NCI-H1092 treated with DMSO at 0.1 percent for 48 hours (cell line): ENCODE data around the gene TPO.
"Not testable (repeated sequence)": the region's sequence is repeated elsewhere in the genome, so short reads cannot be mapped to it uniquely, and the experiment has no call there.

ENCODE experiments used
- DNase-seq: peaks from one replicate; lab custom pipeline; 2025; lab: John Stamatoyannopoulos, UW

Gene TPO

DNA sequence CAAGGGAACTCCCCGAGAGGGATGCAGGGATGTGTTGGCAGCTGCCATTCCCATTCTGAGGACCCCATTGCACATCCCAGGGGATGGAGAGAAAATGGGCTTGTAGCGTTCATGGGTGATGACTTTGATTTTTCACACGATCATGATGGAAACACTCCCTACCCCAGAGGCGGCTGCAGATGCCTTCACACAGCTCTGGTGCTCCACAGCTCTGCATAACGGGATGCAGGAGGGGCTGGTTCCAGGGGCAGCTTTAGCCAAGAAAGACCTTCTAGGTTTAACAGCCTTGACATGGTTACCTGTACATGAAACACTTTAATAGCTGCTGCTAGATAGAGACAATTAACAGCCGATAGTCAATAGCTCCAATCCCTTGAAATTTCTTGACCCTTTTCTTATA, 88.7 kb downstream of the TPO start:
- no peak for DNase-seq

DNA sequence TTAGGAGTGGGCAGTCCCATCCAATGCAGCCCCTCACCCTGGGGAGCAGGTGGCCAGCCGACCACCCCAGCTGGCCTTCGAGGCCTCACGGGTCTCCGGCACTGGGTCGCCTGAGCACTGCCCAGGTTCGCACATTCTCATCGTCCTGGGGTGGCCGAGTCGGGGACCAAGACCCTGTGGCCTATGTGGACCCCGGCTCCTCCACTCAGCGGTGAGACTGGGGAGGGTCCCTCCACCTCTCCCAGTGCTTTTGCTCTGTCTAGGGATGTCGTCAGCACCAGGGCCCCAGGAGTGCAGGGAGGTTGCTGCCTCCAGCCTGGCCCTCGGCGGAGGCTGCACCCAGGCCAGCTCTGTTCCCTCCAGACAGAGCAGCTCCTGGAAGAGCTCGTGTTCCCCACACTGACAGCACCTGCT, 89.6 kb downstream of the TPO start:
- DNase-seq = no peak

- DNase-seq = no peak
Observed at GRCh38 chr2:1503471-1504310, 90.4 kb downstream of the TPO start.

- no peak for DNase-seq
Observed at GRCh38 chr2:1504311-1504750, 91.1 kb downstream of the TPO start.

GRCh38 chr2:1505031-1505441, 91.8 kb downstream of the TPO start:
- DNase-seq = no peak

DNA sequence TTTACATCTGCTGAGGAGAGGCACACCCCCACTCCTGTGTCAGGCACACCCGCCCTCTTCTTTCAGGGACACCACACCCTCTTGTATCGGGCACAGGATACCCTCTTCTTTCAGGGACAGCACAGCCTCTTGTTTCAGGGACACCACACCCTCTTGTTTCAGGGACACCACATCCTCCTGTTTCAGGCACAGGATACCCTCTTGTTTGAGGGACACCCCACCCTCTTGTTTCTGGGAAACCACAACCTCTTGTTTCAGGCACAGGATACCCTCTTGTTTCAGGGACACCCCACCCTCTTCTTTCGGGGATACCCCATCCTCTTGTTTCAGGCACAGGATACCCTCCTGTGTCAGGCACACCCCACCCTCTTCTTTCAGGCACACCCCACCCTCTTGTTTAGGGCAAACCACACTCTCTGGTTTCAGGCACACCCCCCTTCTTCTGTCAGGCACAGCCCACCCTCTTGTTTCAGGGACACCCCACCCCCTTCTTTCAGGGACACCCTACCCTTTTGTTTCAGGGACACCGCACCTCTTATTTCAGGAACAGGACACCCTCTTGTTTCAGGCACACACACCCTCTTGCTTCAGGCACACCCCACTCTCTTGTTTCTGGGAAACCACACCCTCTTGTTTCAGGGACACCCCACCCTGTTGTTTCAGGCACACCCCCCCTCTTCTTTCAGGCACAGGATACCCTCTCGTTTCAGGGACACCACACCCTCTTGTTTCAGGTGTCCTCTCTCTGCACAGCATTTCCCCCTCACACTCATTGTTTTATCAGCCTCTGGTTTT, 96.2 kb downstream of the TPO start:
- DNase-seq = no peak

DNA sequence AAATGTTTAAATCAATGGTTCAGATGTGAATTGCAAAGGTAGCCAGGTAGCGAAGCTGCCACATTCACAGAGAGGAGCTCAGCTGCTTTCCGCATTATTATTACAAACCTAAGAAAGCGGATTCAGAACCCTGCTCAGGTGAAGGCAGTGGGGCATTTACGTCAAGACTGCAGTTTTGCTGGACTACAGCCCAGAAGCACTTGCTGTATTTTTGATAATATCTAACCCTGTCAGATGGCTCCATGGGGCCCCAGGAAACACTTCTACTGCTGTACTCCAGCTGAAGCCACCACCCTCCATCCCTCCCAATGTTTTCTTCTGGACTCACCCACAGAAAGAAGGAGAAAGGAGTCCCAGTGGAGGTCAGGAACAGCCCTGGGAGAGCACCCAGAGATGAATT, 96.9 kb downstream of the TPO start:
- no peak for DNase-seq

GRCh38 chr2:1511455-1511854, 98.2 kb downstream of the TPO start:
- no peak for DNase-seq

GRCh38 chr2:1512321-1513289, 99.3 kb downstream of the TPO start:
- no peak for DNase-seq

- DNase-seq = no peak
Observed at GRCh38 chr2:1514391-1515072, 101.3 kb downstream of the TPO start.

GRCh38 chr2:1515073-1515430, 101.8 kb downstream of the TPO start:
- no peak for DNase-seq

DNA sequence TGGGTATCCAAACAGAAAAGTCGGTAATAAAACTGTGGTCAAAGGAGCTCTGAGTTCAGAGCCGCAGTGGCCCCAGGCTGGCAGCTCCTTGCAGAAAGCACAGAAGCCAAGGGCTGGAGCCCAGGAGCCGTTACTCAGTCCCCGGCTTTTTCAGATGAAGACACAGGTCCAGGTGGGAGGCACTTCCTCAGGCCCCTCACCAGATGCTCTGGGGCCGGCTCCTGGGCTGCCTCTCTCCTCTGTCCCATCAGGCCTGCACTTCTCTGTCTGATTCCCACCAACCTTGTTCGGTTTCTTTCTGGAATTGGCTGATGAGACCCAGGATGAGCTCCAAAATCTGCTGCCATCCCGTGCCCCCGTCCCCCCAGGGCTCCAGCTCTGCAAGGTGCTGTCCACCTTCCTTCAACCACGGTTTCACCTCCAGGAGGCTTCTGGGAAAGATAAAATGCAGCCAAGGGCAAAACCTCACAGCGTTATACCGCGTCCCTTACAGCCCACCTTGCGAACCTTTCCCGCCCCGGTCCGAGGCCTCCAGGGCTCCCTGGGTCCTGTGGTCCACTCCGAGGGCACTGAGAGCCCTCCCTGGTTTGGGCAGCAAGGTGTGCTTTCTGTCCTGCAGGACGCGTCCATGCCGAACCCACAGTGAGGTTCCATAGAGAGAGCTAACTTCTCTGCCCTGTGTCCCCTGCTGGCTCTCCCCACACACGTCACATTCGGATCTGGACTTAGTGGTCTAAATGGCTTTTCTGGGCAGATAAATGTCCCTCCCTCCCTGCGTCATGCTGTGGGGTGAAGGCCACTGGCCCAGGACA, 102.9 kb downstream of the TPO start:
- no peak for DNase-seq

DNA sequence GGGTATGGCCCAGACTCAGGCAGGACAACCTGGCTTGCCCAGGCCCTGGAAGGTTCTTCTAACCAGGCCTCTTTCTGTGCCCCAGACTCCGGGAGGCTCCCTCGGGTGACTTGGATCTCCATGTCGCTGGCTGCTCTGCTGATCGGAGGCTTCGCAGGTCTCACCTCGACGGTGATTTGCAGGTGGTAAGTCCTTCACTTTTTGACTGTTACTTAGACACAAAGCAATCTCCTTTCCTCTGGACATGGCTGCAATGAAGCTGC, 103.5 kb downstream of the TPO start:
- DNase-seq = no peak

- DNase-seq = not testable (repeated sequence)
Observed at GRCh38 chr2:1517291-1517690, 104.0 kb downstream of the TPO start.

- DNase-seq = no peak
Observed at GRCh38 chr2:1517786-1518185, 104.5 kb downstream of the TPO start.

GRCh38 chr2:1518331-1518803, 105.1 kb downstream of the TPO start:
- DNase-seq = no peak

GRCh38 chr2:1518867-1519530, 105.7 kb downstream of the TPO start:
- DNase-seq = no peak

DNA sequence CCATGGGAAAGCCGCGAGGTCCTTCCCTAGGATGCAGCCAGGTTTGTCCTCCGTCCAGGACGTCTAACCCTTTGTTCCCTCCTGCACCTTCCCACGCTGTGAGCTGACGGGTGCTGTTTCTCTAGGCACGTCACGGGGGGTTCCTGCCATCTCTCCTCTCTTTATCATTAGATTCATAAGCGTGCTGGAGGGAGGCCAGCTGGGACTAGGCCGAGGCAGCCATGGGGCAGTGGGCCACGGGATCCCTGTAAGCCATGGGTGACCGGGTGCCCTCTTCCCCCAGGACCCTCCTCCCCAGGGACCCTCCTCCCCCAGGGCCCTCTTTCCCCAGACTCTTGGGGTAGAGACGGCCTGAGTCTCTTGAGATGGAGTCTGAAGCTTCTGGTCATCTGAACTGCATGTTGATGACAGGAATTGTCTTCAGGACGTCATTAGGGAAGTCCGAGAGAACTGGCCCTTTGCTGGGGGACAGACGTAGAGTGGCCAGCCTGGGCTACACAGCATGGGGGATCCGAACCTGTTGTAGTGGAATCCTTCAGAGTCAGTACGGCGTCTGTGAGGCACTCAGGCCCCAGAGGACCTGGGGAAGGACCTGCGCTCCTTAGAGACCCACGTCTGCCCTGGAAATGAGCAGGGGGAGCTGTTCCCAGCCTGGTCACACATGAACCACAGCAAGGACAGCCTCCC, 108.1 kb downstream of the TPO start:
- DNase-seq = no peak
